ENCODE results near the gene MOB1B.
A peak's percentile ranks its signal among the peaks of the same experiment; 100 is the strongest.

The MOB1B gene

DNA sequence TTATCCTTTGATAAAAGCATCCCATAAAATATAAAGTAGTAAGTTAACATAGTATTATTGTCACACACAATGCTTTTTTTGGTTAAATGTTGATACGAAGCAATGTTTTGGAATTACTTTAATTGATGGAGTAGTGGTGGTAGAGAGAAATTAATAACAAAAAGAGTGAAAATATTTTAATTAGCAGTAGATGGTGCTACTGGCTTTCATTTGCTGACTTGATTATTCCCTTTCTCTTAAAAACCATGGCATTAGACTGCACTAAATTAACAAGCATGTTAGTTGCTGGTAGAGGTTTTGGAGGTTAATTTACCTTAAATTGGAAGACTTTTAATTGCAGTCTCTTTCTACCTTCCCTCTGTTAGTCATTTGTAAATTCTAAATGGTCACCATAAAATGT, 82.4 kb downstream of the MOB1B start:
- POLR2A ChIA-PET = no interaction called here
- no peak for DNase-seq (ENCODE audit: low read depth, low spot score)
- H3K4me3 ChIP-seq (ENCODE audit: low read depth, low read length) = no peak overlapping the region
- CTCF ChIA-PET = no interaction called here
- TF ChIP-seq, protein P1, sequence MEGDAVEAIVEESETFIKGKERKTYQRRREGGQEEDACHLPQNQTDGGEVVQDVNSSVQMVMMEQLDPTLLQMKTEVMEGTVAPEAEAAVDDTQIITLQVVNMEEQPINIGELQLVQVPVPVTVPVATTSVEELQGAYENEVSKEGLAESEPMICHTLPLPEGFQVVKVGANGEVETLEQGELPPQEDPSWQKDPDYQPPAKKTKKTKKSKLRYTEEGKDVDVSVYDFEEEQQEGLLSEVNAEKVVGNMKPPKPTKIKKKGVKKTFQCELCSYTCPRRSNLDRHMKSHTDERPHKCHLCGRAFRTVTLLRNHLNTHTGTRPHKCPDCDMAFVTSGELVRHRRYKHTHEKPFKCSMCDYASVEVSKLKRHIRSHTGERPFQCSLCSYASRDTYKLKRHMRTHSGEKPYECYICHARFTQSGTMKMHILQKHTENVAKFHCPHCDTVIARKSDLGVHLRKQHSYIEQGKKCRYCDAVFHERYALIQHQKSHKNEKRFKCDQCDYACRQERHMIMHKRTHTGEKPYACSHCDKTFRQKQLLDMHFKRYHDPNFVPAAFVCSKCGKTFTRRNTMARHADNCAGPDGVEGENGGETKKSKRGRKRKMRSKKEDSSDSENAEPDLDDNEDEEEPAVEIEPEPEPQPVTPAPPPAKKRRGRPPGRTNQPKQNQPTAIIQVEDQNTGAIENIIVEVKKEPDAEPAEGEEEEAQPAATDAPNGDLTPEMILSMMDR (IDR thresholded peaks at IDR 0.05; ENCODE audit: insufficient read depth, low read length, missing control alignments) = no peak

DNA sequence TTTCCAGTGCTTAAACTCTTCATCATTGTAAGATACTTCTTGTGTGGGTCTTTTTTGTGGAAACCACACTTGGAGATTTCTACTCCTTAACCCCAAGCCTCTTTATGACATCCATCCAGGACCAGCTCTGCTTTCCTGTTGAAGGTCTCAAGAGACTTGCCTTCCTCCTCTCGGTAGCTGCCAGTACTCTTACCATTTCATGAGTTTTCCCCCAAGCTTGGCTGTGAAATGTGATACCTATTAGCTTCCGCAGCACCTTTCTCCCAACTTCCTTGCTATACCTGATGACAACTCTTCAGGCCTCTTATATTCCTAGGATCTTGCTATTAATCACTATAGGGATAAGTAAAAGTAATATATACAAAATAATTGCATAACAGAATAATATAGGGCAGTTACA, 89.4 kb downstream of the MOB1B start:
- ChIA-PET CTCF (interaction anchor here (1.0 kb wide), 1 partner anchor 18 kb away, joined by 3 read pairs; no protein-coding TSS in a partner anchor), POLR2A (no interaction called here)
- H3K4me3 ChIP-seq (ENCODE audit: low read depth, low read length) = no peak overlapping the region
- TF ChIP-seq, protein P1 (IDR thresholded peaks at IDR 0.05; ENCODE audit: insufficient read depth, low read length, missing control alignments) = no peak
- DNase-seq (ENCODE audit: low read depth, low spot score) = no peak

DNA sequence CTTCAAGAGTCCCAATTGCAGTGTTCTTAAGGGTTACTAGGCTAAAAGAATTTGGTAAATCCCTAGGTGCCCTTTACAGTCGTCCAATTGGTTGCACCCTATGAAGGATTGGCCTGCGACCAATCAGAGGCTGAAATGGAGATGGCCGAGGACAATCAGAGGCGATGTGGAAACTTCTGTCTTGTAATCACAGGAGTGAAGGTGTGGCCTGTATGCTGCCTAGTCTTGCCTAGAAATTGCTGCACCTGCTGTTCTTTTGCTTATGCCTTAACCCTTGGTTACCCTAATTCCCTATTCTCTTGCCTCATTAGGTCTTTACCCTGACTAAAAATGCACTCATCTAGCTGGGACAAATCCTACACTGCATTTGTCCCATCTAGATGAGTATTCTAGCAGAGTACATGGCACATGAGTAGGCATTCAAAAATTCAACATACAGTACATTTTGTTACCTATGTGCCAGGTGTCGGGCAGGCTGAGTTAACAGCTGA, 90.3 kb downstream of the MOB1B start:
- TF ChIP-seq, protein P1 (IDR thresholded peaks at IDR 0.05; ENCODE audit: insufficient read depth, low read length, missing control alignments) = no peak
- DNase-seq (ENCODE audit: low read depth, low spot score) = no peak
- POLR2A ChIA-PET = interaction anchor here (1.5 kb wide), 1 partner anchor 153 kb away, joined by 8 read pairs; the partner anchor contains the start of gene GRSF1
- peak overlapping the region; percentile 90 for H3K4me3 ChIP-seq (ENCODE audit: low read depth, low read length)
- CTCF ChIA-PET = interaction anchor here (1.4 to 10.2 kb wide), 3 partner anchors 17 to 29 kb away, joined by 3 to 80 read pairs (median 3); no protein-coding TSS in a partner anchor

DNA sequence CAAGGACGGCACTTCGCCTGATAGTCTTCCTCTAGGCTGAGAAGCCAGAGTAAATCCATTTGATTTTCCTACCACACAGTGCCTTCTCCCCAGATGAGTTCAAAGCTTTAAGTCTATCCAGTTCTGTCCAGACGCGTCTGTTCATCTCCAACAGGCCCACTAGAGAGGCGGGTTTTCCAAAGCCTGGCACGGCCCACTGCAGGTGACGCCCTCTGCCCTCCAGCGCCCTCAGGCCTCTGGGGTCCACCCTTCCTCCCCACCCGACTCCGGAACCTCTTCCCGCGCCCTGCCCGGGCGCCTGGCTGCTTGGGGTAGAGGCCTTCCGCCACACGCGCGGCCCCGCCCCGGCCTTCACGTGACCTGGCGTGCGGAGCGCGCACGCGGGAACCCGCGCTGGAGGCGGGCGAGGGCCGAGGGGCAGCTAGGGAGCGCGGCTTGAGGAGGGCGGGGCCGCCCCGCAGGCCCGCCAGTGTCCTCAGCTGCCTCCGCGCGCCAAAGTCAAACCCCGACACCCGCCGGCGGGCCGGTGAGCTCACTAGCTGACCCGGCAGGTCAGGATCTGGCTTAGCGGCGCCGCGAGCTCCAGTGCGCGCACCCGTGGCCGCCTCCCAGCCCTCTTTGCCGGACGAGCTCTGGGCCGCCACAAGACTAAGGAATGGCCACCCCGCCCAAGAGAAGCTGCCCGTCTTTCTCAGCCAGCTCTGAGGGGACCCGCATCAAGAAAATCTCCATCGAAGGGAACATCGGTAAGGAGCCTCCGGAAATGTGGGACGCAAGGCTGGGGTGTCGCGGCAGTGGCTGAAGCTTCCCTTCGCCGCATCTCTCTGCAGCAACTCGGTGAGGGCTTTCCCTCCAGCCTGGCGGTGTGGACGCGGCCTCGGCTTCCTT, 91.3 kb downstream of the MOB1B start, which contains the start of gene DCK:
Gene DCK (plus strand): TSS at position 469 of the 888 bp plus-strand sequence. CDS start 187 bp downstream, at position 656.
- H3K4me3 ChIP-seq (ENCODE audit: low read depth, low read length) = peak within 1 kb of the TSS; percentile 90
- TF ChIP-seq, protein P1 (IDR thresholded peaks at IDR 0.05; ENCODE audit: insufficient read depth, low read length, missing control alignments) = no peak
- ChIA-PET CTCF (interaction anchor here (1.3 to 10.2 kb wide), 4 partner anchors 10 to 30 kb away, joined by 3 to 80 read pairs (median 4); no protein-coding TSS in a partner anchor), POLR2A (interaction anchor here (0.6 to 1.5 kb wide), 3 partner anchors 89 to 154 kb away, joined by 4 to 8 read pairs (median 4); partner anchors contain the start of genes GRSF1 and MOB1B)
- no peak for DNase-seq (ENCODE audit: low read depth, low spot score)

DNA sequence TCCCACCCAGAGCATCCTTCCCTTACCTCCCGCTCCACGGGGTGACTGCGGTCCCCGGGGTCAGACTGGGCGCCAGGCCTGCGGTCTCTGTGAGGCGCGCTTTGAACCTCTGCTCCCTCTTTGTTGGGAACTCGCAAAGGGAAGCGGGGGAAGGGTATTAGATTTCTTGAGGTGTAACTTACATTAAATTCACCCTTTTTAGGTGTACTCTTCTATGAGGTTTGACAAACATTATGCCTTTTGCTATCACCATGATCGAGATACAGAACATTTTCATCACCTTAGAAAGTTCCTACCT, 91.8 kb downstream of the MOB1B start:
- POLR2A ChIA-PET = interaction anchor here (0.6 to 1.5 kb wide), 3 partner anchors 90 to 155 kb away, joined by 4 to 8 read pairs (median 4); partner anchors contain the start of genes GRSF1 and MOB1B
- TF ChIP-seq, protein P1 (IDR thresholded peaks at IDR 0.05; ENCODE audit: insufficient read depth, low read length, missing control alignments) = no peak
- H3K4me3 ChIP-seq (ENCODE audit: low read depth, low read length) = peak overlapping the region; percentile 90
- no peak for DNase-seq (ENCODE audit: low read depth, low spot score)
- CTCF ChIA-PET = interaction anchor here (1.3 to 10.2 kb wide), 3 partner anchors 10 to 31 kb away, joined by 3 to 80 read pairs (median 4); no protein-coding TSS in a partner anchor

Data from AG04449 (cell line).